CD14-positive monocyte (primary cell): ENCODE results near the gene UTP4. TPM values are rescaled to one million over a fixed set of nuclear protein-coding genes. Genes with fewer than 3 reads are reported as not detected.
A peak's percentile ranks its signal among the peaks of the same experiment; 100 is the strongest.

Experiments used
- DNase-seq, 3 donors: peaks; one replicate each; pipeline ENCODE4 v3.0.0-alpha.2; 2011 to 2022
- H2AFZ ChIP-seq: 2 replicates; pipeline ENCODE4 v1.6.0; 2012; ENCODE audit warnings: mild to moderate bottlenecking, low read depth, low read length, inconsistent platforms; ENCODE audit not compliant: insufficient read depth, poor library complexity, severe bottlenecking
- H3K27ac ChIP-seq, 2 donors: 1 replicate in 1 of 2; 2 replicates in 1 of 2; pipeline ENCODE4 v1.5.1; 2012 to 2013; ENCODE audit warnings: low read length in 2 of 2, control low read depth in 1 of 2, inconsistent platforms in 1 of 2, low read depth in 1 of 2, mild to moderate bottlenecking in 1 of 2
- H3K27me3 ChIP-seq, 2 donors: one replicate each; pipeline versions ENCODE4 v1.6.0 to v1.6.1; 2011 to 2013; ENCODE audit warnings: low read length in 2 of 2; ENCODE audit not compliant: control insufficient read depth in 2 of 2, insufficient read depth in 2 of 2
- H3K36me3 ChIP-seq, 2 donors: replicated peaks in 1 of 2; 1 replicate in 1 of 2; 2 replicates in 1 of 2; pipeline versions ENCODE4 v1.5.1 to v1.6.1; 2012 to 2013; ENCODE audit warnings: low read length in 2 of 2, control low read depth in 1 of 2, inconsistent platforms in 1 of 2, mild to moderate bottlenecking in 1 of 2; ENCODE audit not compliant: insufficient read depth in 2 of 2, control insufficient read depth in 1 of 2
- H3K4me1 ChIP-seq, 2 donors: 1 replicate in 1 of 2; 2 replicates in 1 of 2; pipeline versions ENCODE4 v1.5.1 to v1.6.1; 2012 to 2013; ENCODE audit warnings: low read length in 2 of 2, control low read depth in 1 of 2, inconsistent platforms in 1 of 2, mild to moderate bottlenecking in 1 of 2, moderate library complexity in 1 of 2; ENCODE audit not compliant: insufficient read depth in 2 of 2, control insufficient read depth in 1 of 2
- H3K4me2 ChIP-seq: replicated peaks from 2 replicates; pipeline ENCODE3; 2012; ENCODE audit warnings: low read length, moderate library complexity, mild to moderate bottlenecking; ENCODE audit not compliant: poor library complexity, severe bottlenecking; ENCODE audit errors: extremely low read depth
- H3K4me3 ChIP-seq, 3 experiments: fragments of 200-600 bp in 1 of 3; sonication (generic) in 1 of 3; replicated peaks in 1 of 3; 1 replicate in 2 of 3; 2 replicates in 1 of 3; pipeline ENCODE4 v1.5.1; 2011 to 2013; ENCODE audit warnings: low read length in 3 of 3, mild to moderate bottlenecking in 3 of 3, control low read depth in 2 of 3, low read depth in 2 of 3, inconsistent platforms in 1 of 3, moderate library complexity in 1 of 3
- H3K79me2 ChIP-seq: 2 replicates; pipeline ENCODE4 v1.6.0; 2012; ENCODE audit warnings: mild to moderate bottlenecking, control low read depth, inconsistent platforms, low read length, moderate library complexity; ENCODE audit not compliant: insufficient read depth
- H3K9ac ChIP-seq: 2 replicates; pipeline ENCODE4 v1.6.0; 2017; ENCODE audit warnings: low read length, mild to moderate bottlenecking; ENCODE audit not compliant: insufficient read depth, poor library complexity, severe bottlenecking
- H3K9me3 ChIP-seq, 2 donors: replicated peaks in 1 of 2; 1 replicate in 1 of 2; 2 replicates in 1 of 2; pipeline versions ENCODE4 v1.5.1 to v1.6.1; 2012 to 2013; ENCODE audit warnings: low read length in 2 of 2, control low read depth in 1 of 2; ENCODE audit not compliant: control insufficient read depth in 1 of 2, insufficient read depth in 1 of 2
- H4K20me1 ChIP-seq: 2 replicates; pipeline ENCODE4 v1.6.0; 2012; ENCODE audit warnings: mild to moderate bottlenecking, low read length, control low read depth, moderate library complexity; ENCODE audit not compliant: insufficient read depth
- H3K27ac Mint-ChIP-seq, 7 donors: one replicate each; pipeline ENCODE4 v1.8.0; 2020; ENCODE audit warnings: mild to moderate bottlenecking in 7 of 7, mixed read lengths in 7 of 7, moderate library complexity in 6 of 7, inconsistent platforms in 2 of 7
- H3K27me3 Mint-ChIP-seq, 3 donors: one replicate each; pipeline ENCODE4 v1.8.0; 2021 to 2022; ENCODE audit warnings: low read depth in 3 of 3, mild to moderate bottlenecking in 3 of 3, mixed read lengths in 3 of 3, moderate library complexity in 3 of 3, inconsistent platforms in 1 of 3
- H3K36me3 Mint-ChIP-seq, 2 donors: one replicate each; pipeline ENCODE4 v1.8.0; 2020; ENCODE audit warnings: mixed read lengths in 2 of 2, inconsistent platforms in 1 of 2, mild to moderate bottlenecking in 1 of 2
- H3K4me1 Mint-ChIP-seq: one replicate; pipeline ENCODE4 v1.8.0; 2020; ENCODE audit warnings: mild to moderate bottlenecking, mixed read lengths
- H3K4me3 Mint-ChIP-seq, 2 donors: one replicate each; pipeline ENCODE4 v1.8.0; 2020; ENCODE audit warnings: mild to moderate bottlenecking in 2 of 2, mixed read lengths in 2 of 2, moderate library complexity in 1 of 2
- H3K9me3 Mint-ChIP-seq, 7 donors: one replicate each; pipeline ENCODE4 v1.8.0; 2020 to 2022; ENCODE audit warnings: mixed read lengths in 7 of 7, mild to moderate bottlenecking in 6 of 7, moderate library complexity in 6 of 7, inconsistent platforms in 2 of 7
- WGBS: methylation state at CpG from one replicate; pipeline ENCODE4 v1.1.5; 2013; ENCODE audit warnings: missing lambda C conversion rate; ENCODE audit not compliant: insufficient coverage; 5-methylcytosine and 5-hydroxymethylcytosine counted together
- intact Hi-C, 2 donors: fragments of 100-400 bp; cut with micrococcal nuclease; formaldehyde crosslinking; loops; one replicate each; pipeline versions ENCODE4 v1.15.0 to v1.15.1; 2023
- polyA plus RNA-seq, 3 donors: library from polyadenylated mRNA; depleted of rRNA in 1 of 3; unstranded in 2 of 3; stranded (reverse) in 1 of 3; fragments of 300-500 nt in 2 of 3; fragments of >200 nt in 1 of 3; fragmentation: Illumina TruSeq in 2 of 3; gene quantifications; 1 replicate in 2 of 3; 2 replicates in 1 of 3; pipeline ENCODE4 v1.2.3, GENCODE V29; 2012 to 2021
- TF ChIP-seq, protein P1 (sequence below): fragments of 200-600 bp; IDR thresholded peaks from one replicate; pipeline ENCODE4 v1.8.0; 2022; ENCODE audit warnings: antibody characterized with exemption, mild to moderate bottlenecking

The UTP4 gene
- polyA plus RNA-seq, 3 donors: 15.3 to 27.8 (median 19.6) TPM

DNA sequence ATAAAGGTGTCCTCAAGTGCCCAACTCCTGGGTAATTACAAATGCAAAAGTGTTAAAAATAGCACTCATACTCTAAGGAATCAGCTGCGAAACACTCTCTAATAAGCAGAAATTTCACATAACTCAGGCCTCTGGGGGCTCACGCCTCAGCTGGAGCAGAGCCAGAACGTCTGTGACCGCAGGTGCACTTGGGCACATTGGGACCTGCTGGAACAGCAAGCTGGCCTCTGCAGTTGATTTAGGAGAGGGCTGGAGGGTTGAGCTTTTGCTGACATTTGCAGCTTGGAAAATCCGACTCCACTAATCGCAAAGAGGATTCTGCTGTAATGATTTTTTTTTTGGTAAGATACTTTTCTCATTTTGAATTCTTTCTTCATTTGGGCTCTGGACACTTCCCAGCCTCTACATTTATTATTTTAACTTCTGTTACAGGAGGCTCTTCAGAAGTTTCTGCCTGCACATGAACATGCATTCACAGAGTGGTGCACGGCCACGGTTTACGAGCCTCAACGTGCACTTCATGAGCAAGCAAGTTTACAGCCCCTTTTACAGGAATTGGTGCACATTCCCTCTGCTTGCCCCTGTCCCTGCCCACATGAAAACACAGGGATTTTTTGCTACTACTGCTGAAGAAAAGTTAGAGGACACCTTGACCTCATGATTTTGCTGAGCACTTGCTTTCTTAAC lies 50.4 kb downstream of the UTP4 start:
- peaks cover 0 to 3% of the 10 kb centered on the region in 2 donors for H3K36me3 Mint-ChIP-seq
- H3K4me3 Mint-ChIP-seq: no peak overlapping the region
- no peak overlapping the region for H3K4me3 ChIP-seq
- H3K4me1 Mint-ChIP-seq: peaks cover 22% of the 10 kb centered on the region
- TF ChIP-seq, protein P1, sequence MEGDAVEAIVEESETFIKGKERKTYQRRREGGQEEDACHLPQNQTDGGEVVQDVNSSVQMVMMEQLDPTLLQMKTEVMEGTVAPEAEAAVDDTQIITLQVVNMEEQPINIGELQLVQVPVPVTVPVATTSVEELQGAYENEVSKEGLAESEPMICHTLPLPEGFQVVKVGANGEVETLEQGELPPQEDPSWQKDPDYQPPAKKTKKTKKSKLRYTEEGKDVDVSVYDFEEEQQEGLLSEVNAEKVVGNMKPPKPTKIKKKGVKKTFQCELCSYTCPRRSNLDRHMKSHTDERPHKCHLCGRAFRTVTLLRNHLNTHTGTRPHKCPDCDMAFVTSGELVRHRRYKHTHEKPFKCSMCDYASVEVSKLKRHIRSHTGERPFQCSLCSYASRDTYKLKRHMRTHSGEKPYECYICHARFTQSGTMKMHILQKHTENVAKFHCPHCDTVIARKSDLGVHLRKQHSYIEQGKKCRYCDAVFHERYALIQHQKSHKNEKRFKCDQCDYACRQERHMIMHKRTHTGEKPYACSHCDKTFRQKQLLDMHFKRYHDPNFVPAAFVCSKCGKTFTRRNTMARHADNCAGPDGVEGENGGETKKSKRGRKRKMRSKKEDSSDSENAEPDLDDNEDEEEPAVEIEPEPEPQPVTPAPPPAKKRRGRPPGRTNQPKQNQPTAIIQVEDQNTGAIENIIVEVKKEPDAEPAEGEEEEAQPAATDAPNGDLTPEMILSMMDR: no peak
- DNase-seq: no peak
- no peak overlapping the region for H3K4me2 ChIP-seq
- intact Hi-C loops: loop anchor here in 1 of 2 donors (10.0 kb wide), 1 partner anchor 48 kb away; the partner anchor contains the start of genes CHTF8 and UTP4
- H3K79me2 ChIP-seq: no peaks in the 10 kb centered on the region
- H3K9me3 ChIP-seq: no peaks in the 10 kb centered on the region
- H3K9ac ChIP-seq: no peak overlapping the region
- H3K9me3 Mint-ChIP-seq: peaks cover 0 to 2% (median 0%) of the 10 kb centered on the region in 7 donors
- peaks cover 1 to 7% of the 10 kb centered on the region in 2 donors for H3K27me3 ChIP-seq
- H3K4me1 ChIP-seq: peaks cover 18 to 21% of the 10 kb centered on the region in 2 donors
- H2AFZ ChIP-seq: no peak overlapping the region
- H3K27me3 Mint-ChIP-seq: peaks cover 14 to 48% (median 17%) of the 10 kb centered on the region in 3 donors
- H3K27ac ChIP-seq: no peak overlapping the region
- WGBS: 76% methylated on average over 7 of the region's 10 CpGs
- H3K27ac Mint-ChIP-seq: no peak overlapping the region
- H3K36me3 ChIP-seq: no peaks in the 10 kb centered on the region
- no peaks in the 10 kb centered on the region for H4K20me1 ChIP-seq

DNA sequence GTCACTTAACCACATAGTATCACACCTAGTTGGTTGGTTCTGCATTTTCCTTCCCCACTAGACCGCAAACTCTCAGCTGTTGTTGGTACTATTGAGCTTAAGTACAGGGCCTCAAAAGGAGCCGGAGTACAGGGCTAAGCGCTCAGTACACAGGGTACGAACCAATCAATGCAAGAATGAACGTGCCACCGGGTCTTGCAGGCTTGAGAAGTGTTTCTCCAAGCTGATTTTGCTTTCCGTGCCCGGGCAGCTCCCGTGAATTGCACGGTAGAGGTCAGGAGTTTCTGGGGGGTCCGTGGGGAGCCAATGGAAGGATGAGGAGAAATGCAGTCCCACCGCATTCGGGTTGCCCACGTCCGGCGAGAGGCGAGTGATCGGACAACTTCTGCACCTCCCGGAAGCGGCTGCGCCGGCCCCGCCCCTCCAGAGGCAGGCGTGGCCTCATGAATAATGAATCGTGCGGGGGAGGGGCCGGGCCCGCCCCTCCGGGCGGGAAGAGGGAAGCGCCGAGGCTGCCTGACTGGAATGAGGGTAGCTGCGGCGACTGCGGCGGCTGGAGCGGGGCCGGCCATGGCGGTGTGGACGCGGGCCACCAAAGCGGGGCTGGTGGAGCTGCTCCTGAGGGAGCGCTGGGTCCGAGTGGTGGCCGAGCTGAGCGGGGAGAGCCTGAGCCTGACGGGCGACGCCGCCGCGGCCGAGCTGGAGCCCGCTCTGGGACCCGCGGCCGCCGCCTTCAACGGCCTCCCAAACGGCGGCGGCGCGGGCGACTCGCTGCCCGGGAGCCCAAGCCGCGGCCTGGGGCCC lies 54.4 kb downstream of the UTP4 start, which contains the start of gene SNTB2:
Gene SNTB2 (plus strand): TSS at position 523 of the 804 bp plus-strand sequence. CDS start 3 bp downstream, at position 526.
- Histone ChIP-seq H3K27ac (peak within 1 kb of the TSS; percentile 22 to 80), H3K4me2 (peak within 1 kb of the TSS; percentile 84), H3K36me3 (no peaks in the 10 kb centered on the region), H3K4me1 (peaks cover 28 to 35% of the 10 kb centered on the region in 2 donors), H3K27me3 (peaks cover 22 to 34% of the 10 kb centered on the region in 2 donors), H4K20me1 (peaks cover 30% of the 10 kb centered on the region), H2AFZ (peak within 1 kb of the TSS; percentile 77), H3K9me3 (no peaks in the 10 kb centered on the region), H3K9ac (peak within 1 kb of the TSS; percentile 31), H3K79me2 (no peaks in the 10 kb centered on the region), H3K4me3 (peak within 1 kb of the TSS; percentile 65 to 84 (median 75))
- H3K36me3 Mint-ChIP-seq: peaks cover 0 to 6% of the 10 kb centered on the region in 2 donors
- peak; percentile 74 to 87 (median 75) for DNase-seq
- H3K4me1 Mint-ChIP-seq: peaks cover 34% of the 10 kb centered on the region
- H3K27me3 Mint-ChIP-seq: peaks cover 30 to 67% (median 35%) of the 10 kb centered on the region in 3 donors
- H3K9me3 Mint-ChIP-seq: peaks cover 0 to 8% (median 0%) of the 10 kb centered on the region in 7 donors
- H3K4me3 Mint-ChIP-seq: peak within 1 kb of the TSS; percentile 96 to 98
- WGBS: under 1% methylated on average over 68 of the region's 69 CpGs
- peak within 1 kb of the TSS; percentile 89 to 96 (median 93) for H3K27ac Mint-ChIP-seq
- intact Hi-C loops: loop anchor here (5.0 to 10.0 kb wide), 2 partner anchors 52 to 125 kb away; partner anchors contain the start of genes CHTF8 (in 1 of the 2), UTP4 (in 1 of the 2) and VPS4A (in 1 of the 2)
- TF ChIP-seq, protein P1: no peak
